ENCODE data around the gene TRIM59.

Gene TRIM59

GRCh38 chr3:160402221-160403027 is 47.2 kb downstream of the TRIM59 start:
- DNase-seq = peak; percentile 6

GRCh38 chr3:160401291-160402095 is 48.1 kb downstream of the TRIM59 start:
- peak; percentile 74 for DNase-seq

GRCh38 chr3:160400702-160401150 is 48.9 kb downstream of the TRIM59 start:
- DNase-seq = peak; percentile 8

- peak; percentile 42 for DNase-seq
These were observed 49.4 kb downstream of the TRIM59 start for GRCh38 chr3:160400030-160400701.

GRCh38 chr3:160399125-160400029 is 50.2 kb downstream of the TRIM59 start, which contains the start of the genes IFT80 and SMC4:
Gene IFT80 (minus strand): TSS chr3:160399225. CDS start chr3:160384600, 14,625 bp downstream.
Gene SMC4 (plus strand): TSS chr3:160399650. CDS start chr3:160400827, 1,177 bp downstream.
- peak; percentile 95 for DNase-seq

GRCh38 chr3:160398820-160399124 is 50.8 kb downstream of the TRIM59 start:
- no peak for DNase-seq

- DNase-seq = peak; percentile 59
These were observed 54.3 kb downstream of the TRIM59 start for GRCh38 chr3:160395297-160395696.

- no peak for DNase-seq
These were observed 55.6 kb downstream of the TRIM59 start for GRCh38 chr3:160394009-160394392.

GRCh38 chr3:160393346-160394008 is 56.1 kb downstream of the TRIM59 start:
- no peak for DNase-seq

- DNase-seq = no peak
These were observed 56.8 kb downstream of the TRIM59 start for GRCh38 chr3:160392798-160393197.

- no peak for DNase-seq
These were observed 58.9 kb downstream of the TRIM59 start for GRCh38 chr3:160390565-160391138.
